ENCODE data around the gene BAHD1.

GRCh38 chr15:40437752-40438687 lies 2.7 kb upstream of the BAHD1 start:
- TF ChIP-seq CTCF (IDR thresholded peaks at IDR 0.05) (no peak), POLR2A (IDR thresholded peaks at IDR 0.05) (no peak)
